T-cell (primary cell): ENCODE measurements around the gene ATP5F1D. TPM values are rescaled to one million over a fixed set of nuclear protein-coding genes. Genes with fewer than 3 reads are reported as not detected.
A peak's percentile ranks its signal among the peaks of the same experiment; 100 is the strongest.

Experiments used
- ATAC-seq, 4 experiments: fragments of 200-7000 bp in 3 of 4; fragments of 150-1000 bp in 1 of 4; cut with Tn5 transposase; replicated peaks in 1 of 4; 1 replicate in 3 of 4; 2 replicates in 1 of 4; pipeline ENCODE4 v1.10.0; 2021; ENCODE audit warnings: moderate library complexity in 3 of 4, mild to moderate bottlenecking in 2 of 4, moderate number of reproducible peaks in 1 of 4
- CTCF ChIA-PET, 2 donors: fragments of 300-600 bp; sonication (Branson Sonifier 250); formaldehyde crosslinking; loops; one replicate each; lab custom pipeline; 2022; ENCODE audit warnings: antibody characterized with exemption in 2 of 2; lab: Charles Lee
- POLR2A ChIA-PET, 2 donors: fragments of 300-600 bp; sonication (Branson Sonifier 250); formaldehyde crosslinking; loops; one replicate each; lab custom pipeline; 2022; ENCODE audit warnings: antibody characterized with exemption in 2 of 2; lab: Charles Lee
- DNase-seq, 35 experiments: peaks; one replicate each; pipeline versions ENCODE4 v3.0.0 to v3.0.0-alpha.2; 2013 to 2023
- H3K27ac ChIP-seq: one replicate; pipeline ENCODE4 v1.5.1; 2013; ENCODE audit warnings: low read length
- H3K27me3 ChIP-seq, 2 experiments: replicated peaks in 1 of 2; 1 replicate in 1 of 2; 2 replicates in 1 of 2; pipeline versions ENCODE4 v1.6.1 to v1.7.0; 2013; ENCODE audit warnings: low read length in 1 of 2, mixed read lengths in 1 of 2; ENCODE audit not compliant: control insufficient read depth in 2 of 2, insufficient read depth in 2 of 2; ENCODE audit errors: extremely low read depth in 1 of 2
- H3K36me3 ChIP-seq, 2 donors: 1 replicate in 1 of 2; 2 replicates in 1 of 2; pipeline versions ENCODE4 v1.6.1 to v1.7.0; 2013; ENCODE audit warnings: low read length in 1 of 2; ENCODE audit not compliant: control insufficient read depth in 2 of 2, insufficient read depth in 1 of 2; ENCODE audit errors: extremely low read depth in 1 of 2
- H3K4me1 ChIP-seq, 2 experiments: 1 replicate in 1 of 2; 2 replicates in 1 of 2; pipeline versions ENCODE4 v1.6.1 to v1.7.0; 2013; ENCODE audit warnings: low read length in 2 of 2, mixed read lengths in 1 of 2; ENCODE audit not compliant: insufficient read depth in 2 of 2, control insufficient read depth in 1 of 2; ENCODE audit errors: extremely low read depth in 1 of 2
- H3K4me3 ChIP-seq, 2 donors: 1 replicate in 1 of 2; 2 replicates in 1 of 2; pipeline versions ENCODE4 v1.5.1 to v1.7.0; 2013; ENCODE audit warnings: mild to moderate bottlenecking in 2 of 2, low read length in 1 of 2, moderate library complexity in 1 of 2; ENCODE audit not compliant: control insufficient read depth in 1 of 2; ENCODE audit errors: extremely low read depth in 1 of 2
- H3K9me3 ChIP-seq: 2 replicates; pipeline ENCODE4 v1.7.0; 2013
- H3K27ac Mint-ChIP-seq, 2 donors: one replicate each; pipeline ENCODE4 v1.8.0; 2020 to 2021; ENCODE audit warnings: mild to moderate bottlenecking in 2 of 2, mixed read lengths in 2 of 2
- H3K27me3 Mint-ChIP-seq, 2 donors: one replicate each; pipeline ENCODE4 v1.8.0; 2021 to 2022; ENCODE audit warnings: mixed read lengths in 2 of 2
- H3K36me3 Mint-ChIP-seq: one replicate; pipeline ENCODE4 v1.8.0; 2021; ENCODE audit warnings: mixed read lengths
- H3K4me1 Mint-ChIP-seq, 3 donors: one replicate each; pipeline ENCODE4 v1.8.0; 2020 to 2022; ENCODE audit warnings: mixed read lengths in 3 of 3, mild to moderate bottlenecking in 1 of 3
- H3K4me3 Mint-ChIP-seq, 3 donors: one replicate each; pipeline ENCODE4 v1.8.0; 2020 to 2022; ENCODE audit warnings: mild to moderate bottlenecking in 3 of 3, mixed read lengths in 3 of 3, moderate library complexity in 3 of 3
- H3K9me3 Mint-ChIP-seq, 3 donors: one replicate each; pipeline ENCODE4 v1.8.0; 2020 to 2022; ENCODE audit warnings: mixed read lengths in 3 of 3
- WGBS: methylation state at CpG from one replicate; pipeline ENCODE4 v1.1.5; 2013; ENCODE audit warnings: missing lambda C conversion rate; ENCODE audit not compliant: insufficient coverage; 5-methylcytosine and 5-hydroxymethylcytosine counted together
- total RNA-seq, 35 experiments: library from RNA in 6 of 35; stranded (reverse) in 6 of 35; fragments of 120-200 nt in 1 of 35; gene quantifications; one replicate each; pipeline versions ENCODE4 v1.2.1 to v1.2.4 and lab custom pipeline; 2013 to 2026

ATP5F1D gene
- total RNA-seq, 5 donors from 2014 or later (not counting 1 experiment from before 2014, with no cell fraction given) = 117 to 233 (median 155) TPM

GRCh38 chr19:1288833-1289685, 47.5 kb downstream of the ATP5F1D start:
- peaks cover 25 to 51% of the 10 kb centered on the region in 2 donors for H3K27me3 Mint-ChIP-seq
- H3K4me1 ChIP-seq = peaks cover 0 to 10% of the 10 kb centered on the region in 2 experiments
- no peaks in the 10 kb centered on the region for H3K36me3 ChIP-seq
- H3K27ac Mint-ChIP-seq = no peak overlapping the region
- ChIA-PET CTCF (no interaction called here), POLR2A (no interaction called here)
- peak in 1 of 35 experiments; percentile 2 for DNase-seq
- no peak overlapping the region for H3K4me3 Mint-ChIP-seq
- 89% methylated on average over 40 of the region's 41 CpGs for WGBS
- no peak overlapping the region for H3K4me3 ChIP-seq
- no peaks in the 10 kb centered on the region for H3K36me3 Mint-ChIP-seq
- H3K27me3 ChIP-seq = peaks cover 0 to 92% of the 10 kb centered on the region in 2 experiments
- H3K27ac ChIP-seq = no peak overlapping the region
- ATAC-seq = no peak
- H3K9me3 Mint-ChIP-seq = no peaks in the 10 kb centered on the region
- no peaks in the 10 kb centered on the region for H3K9me3 ChIP-seq
- peaks cover 7 to 10% (median 8%) of the 10 kb centered on the region in 3 donors for H3K4me1 Mint-ChIP-seq

GRCh38 chr19:1289686-1290025, 48.1 kb downstream of the ATP5F1D start:
- H3K27ac Mint-ChIP-seq = no peak overlapping the region
- 63% methylated on average over 12 of the region's 19 CpGs for WGBS
- no peak overlapping the region for H3K4me3 Mint-ChIP-seq
- H3K9me3 Mint-ChIP-seq = no peaks in the 10 kb centered on the region
- peaks cover 0 to 92% of the 10 kb centered on the region in 2 experiments for H3K27me3 ChIP-seq
- no peak for ATAC-seq
- H3K36me3 Mint-ChIP-seq = no peaks in the 10 kb centered on the region
- H3K4me3 ChIP-seq = no peak overlapping the region
- ChIA-PET POLR2A (no interaction called here), CTCF (no interaction called here)
- H3K27me3 Mint-ChIP-seq = peaks cover 22 to 51% of the 10 kb centered on the region in 2 donors
- no peaks in the 10 kb centered on the region for H3K36me3 ChIP-seq
- peaks cover 0 to 10% of the 10 kb centered on the region in 2 experiments for H3K4me1 ChIP-seq
- H3K4me1 Mint-ChIP-seq = peaks cover 7 to 10% (median 7%) of the 10 kb centered on the region in 3 donors
- H3K27ac ChIP-seq = no peak overlapping the region
- DNase-seq = no peak
- no peaks in the 10 kb centered on the region for H3K9me3 ChIP-seq

- CTCF ChIA-PET = no interaction called here
- no peak for ATAC-seq
- no peaks in the 10 kb centered on the region for H3K9me3 Mint-ChIP-seq
These were observed 48.7 kb downstream of the ATP5F1D start for GRCh38 chr19:1290196-1290702.

GRCh38 chr19:1290703-1291651, 49.4 kb downstream of the ATP5F1D start:
- Histone ChIP-seq H3K27me3 (peaks cover 0 to 96% of the 10 kb centered on the region in 2 experiments), H3K9me3 (no peaks in the 10 kb centered on the region)
- WGBS = 73% methylated on average over 37 of the region's 40 CpGs

More at GRCh38 chr19:1290196-1290702, 48.7 kb downstream of the ATP5F1D start:
- H3K4me1 ChIP-seq = peaks cover 0 to 15% of the 10 kb centered on the region in 2 experiments
- Mint-ChIP-seq H3K27me3 (peaks cover 19 to 48% of the 10 kb centered on the region in 2 donors), H3K4me1 (peaks cover 3 to 7% (median 6%) of the 10 kb centered on the region in 3 donors), H3K27ac (no peak overlapping the region), H3K36me3 (no peaks in the 10 kb centered on the region), H3K4me3 (no peak overlapping the region)
- no peak for DNase-seq
- H3K9me3 ChIP-seq = no peaks in the 10 kb centered on the region
- no peaks in the 10 kb centered on the region for H3K36me3 ChIP-seq
- H3K27me3 ChIP-seq = peaks cover 0 to 92% of the 10 kb centered on the region in 2 experiments
- no peak overlapping the region for H3K27ac ChIP-seq
- no peak overlapping the region for H3K4me3 ChIP-seq
- POLR2A ChIA-PET = no interaction called here
- WGBS = 83% methylated on average over 19 of the region's 24 CpGs

GRCh38 chr19:1291761-1292418, 50.3 kb downstream of the ATP5F1D start:
- peaks cover 2 to 13% of the 10 kb centered on the region in 2 experiments for H3K4me1 ChIP-seq
- no peaks in the 10 kb centered on the region for H3K36me3 ChIP-seq
- H3K9me3 Mint-ChIP-seq = no peaks in the 10 kb centered on the region
- no peaks in the 10 kb centered on the region for H3K36me3 Mint-ChIP-seq
- ATAC-seq = no peak
- peaks cover 0 to 5% (median 0%) of the 10 kb centered on the region in 3 donors for H3K4me1 Mint-ChIP-seq
- H3K9me3 ChIP-seq = no peaks in the 10 kb centered on the region
- H3K27ac ChIP-seq = no peak overlapping the region
- no peak for DNase-seq
- H3K4me3 Mint-ChIP-seq = peak overlapping the region in 1 of 3 donors; percentile 36
- peaks cover 15 to 44% of the 10 kb centered on the region in 2 donors for H3K27me3 Mint-ChIP-seq
- WGBS = 71% methylated on average over 16 of the region's 25 CpGs
- no peak overlapping the region for H3K4me3 ChIP-seq
- ChIA-PET POLR2A (no interaction called here), CTCF (no interaction called here)
- H3K27ac Mint-ChIP-seq = no peak overlapping the region
- H3K27me3 ChIP-seq = peaks cover 0 to 94% of the 10 kb centered on the region in 2 experiments

More at GRCh38 chr19:1290703-1291651, 49.4 kb downstream of the ATP5F1D start:
- Histone ChIP-seq H3K4me3 (no peak overlapping the region), H3K27ac (no peak overlapping the region), H3K36me3 (no peaks in the 10 kb centered on the region), H3K4me1 (peaks cover 2 to 20% of the 10 kb centered on the region in 2 experiments)
- Mint-ChIP-seq H3K27me3 (peaks cover 19 to 46% of the 10 kb centered on the region in 2 donors), H3K9me3 (no peaks in the 10 kb centered on the region), H3K4me3 (no peak overlapping the region), H3K4me1 (peaks cover 3 to 7% (median 6%) of the 10 kb centered on the region in 3 donors), H3K36me3 (no peaks in the 10 kb centered on the region), H3K27ac (no peak overlapping the region)
- ATAC-seq (no peak), DNase-seq (no peak)
- CTCF ChIA-PET = no interaction called here
- POLR2A ChIA-PET = no interaction called here
